D721Med (cell line): Measurements from ENCODE around the gene TMEM107.

ENCODE experiments used
- DNase-seq: peaks from one replicate; pipeline ENCODE4 v3.0.0; 2011; ENCODE audit warnings: low spot score; ENCODE audit not compliant: insufficient read length
- FAIRE-seq: peaks from 2 replicates; lab custom pipeline; 2011; peaks lifted over from hg19 to GRCh38; lab: Jason Lieb, UNC
- CTCF ChIP-seq: IDR thresholded peaks from 2 replicates; pipeline ENCODE4 v1.5.1; 2012; ENCODE audit warnings: mild to moderate bottlenecking, control low read depth; ENCODE audit not compliant: insufficient read depth; ENCODE audit errors: missing control alignments

Gene TMEM107

GRCh38 chr17:8150194-8151119 lies 25.7 kb downstream of the TMEM107 start:
- no peak for DNase-seq
- TF ChIP-seq CTCF: no peak
- no peak for FAIRE-seq

GRCh38 chr17:8149419-8150193 lies 26.6 kb downstream of the TMEM107 start:
- DNase-seq: no peak
- FAIRE-seq: no peak
- TF ChIP-seq CTCF: no peak

- no peak for TF ChIP-seq CTCF
- FAIRE-seq (no peak), DNase-seq (no peak)
Measured at GRCh38 chr17:8148560-8148959, 27.6 kb downstream of the TMEM107 start.

- FAIRE-seq: no peak
- no peak for DNase-seq
- TF ChIP-seq CTCF: no peak
Measured at GRCh38 chr17:8147805-8148404, 28.3 kb downstream of the TMEM107 start.

GRCh38 chr17:8147141-8147804 lies 28.9 kb downstream of the TMEM107 start:
- no peak for DNase-seq
- FAIRE-seq: no peak
- no peak for TF ChIP-seq CTCF

- no peak for TF ChIP-seq CTCF
- DNase-seq (no peak), FAIRE-seq (no peak)
Measured at GRCh38 chr17:8146381-8147140, 29.6 kb downstream of the TMEM107 start.
